K562 treated with DMSO at 1 percent for 24 hours (cell line): ENCODE data around the gene RHEB. TPM values are rescaled to one million over a fixed set of nuclear protein-coding genes. Genes with fewer than 3 reads are reported as not detected.

Source experiments
- total RNA-seq: library from RNA; unstranded; fragments of 300-600 nt; gene quantifications from 2 replicates; pipeline ENCODE4 v1.2.3, GENCODE V29; 2022; ENCODE audit warnings: low read depth; ENCODE audit not compliant: insufficient read depth

The RHEB gene, protein sequence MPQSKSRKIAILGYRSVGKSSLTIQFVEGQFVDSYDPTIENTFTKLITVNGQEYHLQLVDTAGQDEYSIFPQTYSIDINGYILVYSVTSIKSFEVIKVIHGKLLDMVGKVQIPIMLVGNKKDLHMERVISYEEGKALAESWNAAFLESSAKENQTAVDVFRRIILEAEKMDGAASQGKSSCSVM
- total RNA-seq, result 76.5 and 82.3 TPM in 2 replicates

DNA sequence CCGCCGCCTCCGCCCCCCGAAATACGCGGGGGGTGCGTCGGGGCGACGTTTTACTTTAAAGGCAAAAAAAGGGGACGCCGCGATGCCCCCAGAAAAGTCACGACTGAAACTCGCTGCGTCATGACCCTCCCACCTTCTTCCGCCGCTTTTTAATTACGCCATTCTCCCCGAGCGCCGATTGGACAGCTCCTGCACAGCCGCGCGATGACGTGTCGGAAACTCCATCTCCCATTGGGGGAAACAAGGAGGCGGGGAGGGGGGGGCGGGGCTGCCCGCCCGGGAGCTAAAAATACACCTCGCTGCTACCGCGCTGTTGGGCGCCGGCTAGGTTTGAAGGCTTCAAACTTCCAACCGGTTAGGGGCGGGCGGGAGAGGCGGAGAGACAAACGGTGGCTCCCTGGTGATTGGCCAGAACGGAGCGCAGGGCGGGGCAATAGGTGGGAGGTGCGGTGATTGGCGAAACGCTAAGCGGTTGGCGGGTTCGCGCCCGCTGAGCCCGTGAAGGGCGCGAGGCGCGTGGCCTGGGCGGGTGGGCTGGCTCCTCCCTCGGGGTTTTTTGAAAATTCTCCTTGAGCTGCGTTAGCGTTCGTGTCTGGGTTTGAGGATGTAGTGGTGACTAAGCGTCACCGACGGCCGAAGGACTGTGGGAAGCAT lies at the start of gene RHEB:
Gene RHEB, minus strand, starts transcription at position 131 of the 654 bp plus-strand sequence. CDS start 384 bp downstream, outside the sequence.

DNA sequence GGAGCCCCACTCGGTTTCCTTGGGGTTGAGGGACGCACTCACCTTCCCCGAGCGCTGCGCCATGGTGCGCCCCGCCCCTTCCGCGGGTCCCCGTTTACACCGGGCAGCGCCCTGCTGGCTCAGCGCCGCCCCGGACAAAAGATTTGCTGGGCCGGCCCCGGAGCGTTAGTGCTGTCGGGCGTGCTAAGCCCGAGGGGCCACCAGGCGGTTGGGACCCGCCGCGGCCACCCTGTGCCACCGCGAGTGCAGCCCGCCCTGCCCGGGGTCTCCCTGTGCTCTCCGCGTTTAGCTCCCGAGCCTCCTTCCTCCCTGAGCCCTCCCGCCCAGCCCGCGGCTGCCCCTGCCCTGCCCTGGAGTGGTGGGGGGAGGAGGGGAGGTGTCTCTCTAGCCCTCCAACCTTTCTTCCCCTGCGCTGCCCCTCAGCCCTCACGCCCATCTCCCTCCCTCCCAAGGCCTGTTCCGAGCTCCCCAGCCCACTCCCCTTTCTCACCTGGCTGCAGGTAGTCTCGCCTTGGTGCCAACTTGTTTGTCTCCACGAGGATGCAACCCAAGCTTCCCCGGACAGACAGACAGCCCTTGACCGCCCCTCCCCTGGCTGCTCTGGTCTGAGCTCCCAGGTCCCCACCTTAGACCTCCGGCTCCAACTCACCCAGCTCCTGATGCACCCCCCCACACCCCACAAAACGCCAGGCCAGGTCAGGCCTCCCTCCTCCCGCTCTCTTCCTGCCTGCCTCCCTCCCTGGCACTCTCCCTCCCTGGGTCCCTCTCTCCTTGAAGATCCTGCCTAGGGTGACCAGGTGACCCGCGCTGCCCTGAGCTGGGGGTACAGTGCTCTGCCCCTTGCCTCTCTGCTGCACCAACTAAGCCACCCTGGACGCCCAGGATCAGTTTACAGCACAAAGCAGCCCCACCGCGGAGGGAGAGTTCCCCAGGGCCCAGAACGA lies 79.6 kb downstream of the RHEB start, which contains the start of gene CRYGN:
Gene CRYGN, minus strand, starts transcription at position 287 of the 944 bp plus-strand sequence. Its CDS starts 224 bp downstream, at position 63.

Other genes with a start within 250 kb of the RHEB start
- gene NUB1, start 178.1 kb downstream of the RHEB start, total RNA-seq, result 71.7 and 80.4 TPM in 2 replicates
- 0.41 and 0.67 TPM in 2 replicates for gene WDR86, start 109.9 kb downstream of the RHEB start, total RNA-seq
- 0.14 TPM in 1 of 2 replicates, not detected in the other for gene CRYGN, start 79.8 kb downstream of the RHEB start, total RNA-seq